ENCODE measurements around the gene EPN3.
A peak's percentile ranks its signal among the peaks of the same experiment; 100 is the strongest.

Gene EPN3

GRCh38 chr17:50524838-50525237 lies 7.7 kb upstream of the EPN3 start (continued):
- TF ChIP-seq, protein P1, sequence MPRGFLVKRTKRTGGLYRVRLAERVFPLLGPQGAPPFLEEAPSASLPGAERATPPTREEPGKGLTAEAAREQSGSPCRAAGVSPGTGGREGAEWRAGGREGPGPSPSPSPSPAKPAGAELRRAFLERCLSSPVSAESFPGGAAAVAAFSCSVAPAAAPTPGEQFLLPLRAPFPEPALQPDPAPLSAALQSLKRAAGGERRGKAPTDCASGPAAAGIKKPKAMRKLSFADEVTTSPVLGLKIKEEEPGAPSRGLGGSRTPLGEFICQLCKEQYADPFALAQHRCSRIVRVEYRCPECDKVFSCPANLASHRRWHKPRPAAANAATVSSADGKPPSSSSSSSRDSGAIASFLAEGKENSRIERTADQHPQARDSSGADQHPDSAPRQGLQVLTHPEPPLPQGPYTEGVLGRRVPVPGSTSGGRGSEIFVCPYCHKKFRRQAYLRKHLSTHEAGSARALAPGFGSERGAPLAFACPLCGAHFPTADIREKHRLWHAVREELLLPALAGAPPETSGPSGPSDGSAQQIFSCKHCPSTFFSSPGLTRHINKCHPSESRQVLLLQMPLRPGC (tag by site-specific recombination; IDR thresholded peaks at IDR 0.05) = no peak
- TF ChIP-seq FEZF1 (tag by site-specific recombination; IDR thresholded peaks at IDR 0.05) (no peak), ZNF239 (tag by site-specific recombination; IDR thresholded peaks at IDR 0.05) (no peak), HOXD13 (CRISPR knock-in tag; IDR thresholded peaks at IDR 0.05; ENCODE audit: borderline replicate concordance) (no peak), TCF7L2 (IDR thresholded peaks at IDR 0.05; ENCODE audit: borderline replicate concordance, low read depth, low read length) (no peak), ZNF311 (tag by site-specific recombination; IDR thresholded peaks at IDR 0.05; ENCODE audit: borderline replicate concordance) (no peak), ZBTB7A (tag by site-specific recombination; IDR thresholded peaks at IDR 0.05; ENCODE audit: low read depth) (no peak), ZIC2 (tag by site-specific recombination; IDR thresholded peaks at IDR 0.05) (no peak), MZF1 (tag by site-specific recombination; IDR thresholded peaks at IDR 0.05; ENCODE audit: borderline replicate concordance) (no peak), ZNF23 (tag by site-specific recombination; IDR thresholded peaks at IDR 0.05; ENCODE audit: borderline replicate concordance) (no peak), ZNF132 (tag by site-specific recombination; IDR thresholded peaks at IDR 0.05; ENCODE audit: borderline replicate concordance) (no peak), ZNF830 (tag by site-specific recombination; IDR thresholded peaks at IDR 0.05; ENCODE audit: low read depth) (no peak), REPIN1 (tag by site-specific recombination; IDR thresholded peaks at IDR 0.05; ENCODE audit: low read depth) (no peak), ZNF837 (tag by site-specific recombination; IDR thresholded peaks at IDR 0.05) (no peak)

GRCh38 chr17:50527155-50527762 lies 5.3 kb upstream of the EPN3 start:
- Histone ChIP-seq H3K36me3 (ENCODE audit: control insufficient read depth in 2 of 2, insufficient read depth in 1 of 2, low read length in 2 of 2) (no peaks in the 10 kb centered on the region), H3K4me3 (ENCODE audit: low read depth, low read length) (no peak overlapping the region), H3K4me1 (ENCODE audit: control insufficient read depth, insufficient read depth, low read length) (peaks cover 9% of the 10 kb centered on the region), H3K9me3 (ENCODE audit: control insufficient read depth, insufficient read depth, low read depth, low read length) (no peaks in the 10 kb centered on the region), H3K27ac (ENCODE audit: extremely low read depth, low read depth, low read length) (no peak overlapping the region)
- TF ChIP-seq OSR2 (tag by site-specific recombination; IDR thresholded peaks at IDR 0.05) = no peak
- TF ChIP-seq, protein P2, sequence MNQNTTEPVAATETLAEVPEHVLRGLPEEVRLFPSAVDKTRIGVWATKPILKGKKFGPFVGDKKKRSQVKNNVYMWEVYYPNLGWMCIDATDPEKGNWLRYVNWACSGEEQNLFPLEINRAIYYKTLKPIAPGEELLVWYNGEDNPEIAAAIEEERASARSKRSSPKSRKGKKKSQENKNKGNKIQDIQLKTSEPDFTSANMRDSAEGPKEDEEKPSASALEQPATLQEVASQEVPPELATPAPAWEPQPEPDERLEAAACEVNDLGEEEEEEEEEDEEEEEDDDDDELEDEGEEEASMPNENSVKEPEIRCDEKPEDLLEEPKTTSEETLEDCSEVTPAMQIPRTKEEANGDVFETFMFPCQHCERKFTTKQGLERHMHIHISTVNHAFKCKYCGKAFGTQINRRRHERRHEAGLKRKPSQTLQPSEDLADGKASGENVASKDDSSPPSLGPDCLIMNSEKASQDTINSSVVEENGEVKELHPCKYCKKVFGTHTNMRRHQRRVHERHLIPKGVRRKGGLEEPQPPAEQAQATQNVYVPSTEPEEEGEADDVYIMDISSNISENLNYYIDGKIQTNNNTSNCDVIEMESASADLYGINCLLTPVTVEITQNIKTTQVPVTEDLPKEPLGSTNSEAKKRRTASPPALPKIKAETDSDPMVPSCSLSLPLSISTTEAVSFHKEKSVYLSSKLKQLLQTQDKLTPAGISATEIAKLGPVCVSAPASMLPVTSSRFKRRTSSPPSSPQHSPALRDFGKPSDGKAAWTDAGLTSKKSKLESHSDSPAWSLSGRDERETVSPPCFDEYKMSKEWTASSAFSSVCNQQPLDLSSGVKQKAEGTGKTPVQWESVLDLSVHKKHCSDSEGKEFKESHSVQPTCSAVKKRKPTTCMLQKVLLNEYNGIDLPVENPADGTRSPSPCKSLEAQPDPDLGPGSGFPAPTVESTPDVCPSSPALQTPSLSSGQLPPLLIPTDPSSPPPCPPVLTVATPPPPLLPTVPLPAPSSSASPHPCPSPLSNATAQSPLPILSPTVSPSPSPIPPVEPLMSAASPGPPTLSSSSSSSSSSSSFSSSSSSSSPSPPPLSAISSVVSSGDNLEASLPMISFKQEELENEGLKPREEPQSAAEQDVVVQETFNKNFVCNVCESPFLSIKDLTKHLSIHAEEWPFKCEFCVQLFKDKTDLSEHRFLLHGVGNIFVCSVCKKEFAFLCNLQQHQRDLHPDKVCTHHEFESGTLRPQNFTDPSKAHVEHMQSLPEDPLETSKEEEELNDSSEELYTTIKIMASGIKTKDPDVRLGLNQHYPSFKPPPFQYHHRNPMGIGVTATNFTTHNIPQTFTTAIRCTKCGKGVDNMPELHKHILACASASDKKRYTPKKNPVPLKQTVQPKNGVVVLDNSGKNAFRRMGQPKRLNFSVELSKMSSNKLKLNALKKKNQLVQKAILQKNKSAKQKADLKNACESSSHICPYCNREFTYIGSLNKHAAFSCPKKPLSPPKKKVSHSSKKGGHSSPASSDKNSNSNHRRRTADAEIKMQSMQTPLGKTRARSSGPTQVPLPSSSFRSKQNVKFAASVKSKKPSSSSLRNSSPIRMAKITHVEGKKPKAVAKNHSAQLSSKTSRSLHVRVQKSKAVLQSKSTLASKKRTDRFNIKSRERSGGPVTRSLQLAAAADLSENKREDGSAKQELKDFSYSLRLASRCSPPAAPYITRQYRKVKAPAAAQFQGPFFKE (tag by site-specific recombination; IDR thresholded peaks at IDR 0.05; ENCODE audit: borderline replicate concordance) = no peak
- no peak for TF ChIP-seq WT1 (tag by site-specific recombination; IDR thresholded peaks at IDR 0.05)
- TF ChIP-seq ZNF626 (tag by site-specific recombination; IDR thresholded peaks at IDR 0.05) = no peak
- peak; percentile 100 for TF ChIP-seq ZIC2 (tag by site-specific recombination; IDR thresholded peaks at IDR 0.05)
- no peak for TF ChIP-seq ZNF121 (tag by site-specific recombination; IDR thresholded peaks at IDR 0.05)
- CTCF ChIA-PET = no interaction called here
- POLR2A ChIA-PET = interaction anchor here (1.1 kb wide), 1 partner anchor 9 kb away, joined by 3 read pairs; no protein-coding TSS in a partner anchor

Measured in HEK293 (cell line).